ENCODE data around the gene MCF2L.

MCF2L gene

DNA sequence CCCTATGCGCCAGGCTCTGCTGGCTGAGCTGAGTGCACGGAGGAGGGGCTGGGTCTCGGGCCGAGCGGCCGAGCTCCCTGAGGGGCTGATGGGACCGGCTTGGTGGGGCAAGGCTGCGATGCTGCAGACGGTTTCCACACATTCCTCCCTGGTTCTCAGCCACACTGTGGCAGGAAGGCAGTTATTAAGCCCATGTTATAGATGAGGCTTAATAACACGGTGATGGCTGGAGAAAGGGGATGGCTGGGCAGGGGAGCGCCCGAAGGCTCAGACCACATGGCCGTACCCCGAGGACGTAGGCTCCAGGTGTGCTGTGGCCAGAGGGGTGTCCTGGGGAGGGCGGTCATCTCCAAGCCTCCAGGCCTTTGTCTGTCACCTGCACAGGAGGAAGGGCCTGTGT is 58.6 kb downstream of the MCF2L start:
- Histone ChIP-seq H3K4me2 (ENCODE audit: low read depth, low read length, poor library complexity, severe bottlenecking) (no peak overlapping the region), H3K4me3 (ENCODE audit: insufficient read depth, low read length, poor library complexity, severe bottlenecking) (no peak overlapping the region), H3K9me3 (ENCODE audit: insufficient read depth, low read length) (no peaks in the 10 kb centered on the region), H3K9ac (ENCODE audit: low read length) (no peak overlapping the region), H3K27ac (ENCODE audit: low read depth, low read length) (no peak overlapping the region), H2AFZ (ENCODE audit: low read depth, low read length, severe bottlenecking) (no peak overlapping the region), H3K9me2 (replicated peaks; ENCODE audit: insufficient read depth, low read length) (no peaks in the 10 kb centered on the region), H3K79me2 (ENCODE audit: insufficient read depth, low read length) (no peaks in the 10 kb centered on the region), H3K27me3 (ENCODE audit: low read length) (no peaks in the 10 kb centered on the region), H4K20me1 (ENCODE audit: low read depth, low read length) (no peaks in the 10 kb centered on the region), H3F3A (ENCODE audit: insufficient read depth) (no peaks in the 10 kb centered on the region), H3K36me3 (ENCODE audit: low read length) (no peaks in the 10 kb centered on the region)
- TF ChIP-seq, protein P1, sequence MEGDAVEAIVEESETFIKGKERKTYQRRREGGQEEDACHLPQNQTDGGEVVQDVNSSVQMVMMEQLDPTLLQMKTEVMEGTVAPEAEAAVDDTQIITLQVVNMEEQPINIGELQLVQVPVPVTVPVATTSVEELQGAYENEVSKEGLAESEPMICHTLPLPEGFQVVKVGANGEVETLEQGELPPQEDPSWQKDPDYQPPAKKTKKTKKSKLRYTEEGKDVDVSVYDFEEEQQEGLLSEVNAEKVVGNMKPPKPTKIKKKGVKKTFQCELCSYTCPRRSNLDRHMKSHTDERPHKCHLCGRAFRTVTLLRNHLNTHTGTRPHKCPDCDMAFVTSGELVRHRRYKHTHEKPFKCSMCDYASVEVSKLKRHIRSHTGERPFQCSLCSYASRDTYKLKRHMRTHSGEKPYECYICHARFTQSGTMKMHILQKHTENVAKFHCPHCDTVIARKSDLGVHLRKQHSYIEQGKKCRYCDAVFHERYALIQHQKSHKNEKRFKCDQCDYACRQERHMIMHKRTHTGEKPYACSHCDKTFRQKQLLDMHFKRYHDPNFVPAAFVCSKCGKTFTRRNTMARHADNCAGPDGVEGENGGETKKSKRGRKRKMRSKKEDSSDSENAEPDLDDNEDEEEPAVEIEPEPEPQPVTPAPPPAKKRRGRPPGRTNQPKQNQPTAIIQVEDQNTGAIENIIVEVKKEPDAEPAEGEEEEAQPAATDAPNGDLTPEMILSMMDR (IDR thresholded peaks at IDR 0.05; ENCODE audit: insufficient read depth, low read length, poor library complexity, severe bottlenecking): no peak
- no peak for TF ChIP-seq EZH2phosphoT487 (conservative IDR thresholded peaks at IDR 0.05; ENCODE audit: low read length)

DNA sequence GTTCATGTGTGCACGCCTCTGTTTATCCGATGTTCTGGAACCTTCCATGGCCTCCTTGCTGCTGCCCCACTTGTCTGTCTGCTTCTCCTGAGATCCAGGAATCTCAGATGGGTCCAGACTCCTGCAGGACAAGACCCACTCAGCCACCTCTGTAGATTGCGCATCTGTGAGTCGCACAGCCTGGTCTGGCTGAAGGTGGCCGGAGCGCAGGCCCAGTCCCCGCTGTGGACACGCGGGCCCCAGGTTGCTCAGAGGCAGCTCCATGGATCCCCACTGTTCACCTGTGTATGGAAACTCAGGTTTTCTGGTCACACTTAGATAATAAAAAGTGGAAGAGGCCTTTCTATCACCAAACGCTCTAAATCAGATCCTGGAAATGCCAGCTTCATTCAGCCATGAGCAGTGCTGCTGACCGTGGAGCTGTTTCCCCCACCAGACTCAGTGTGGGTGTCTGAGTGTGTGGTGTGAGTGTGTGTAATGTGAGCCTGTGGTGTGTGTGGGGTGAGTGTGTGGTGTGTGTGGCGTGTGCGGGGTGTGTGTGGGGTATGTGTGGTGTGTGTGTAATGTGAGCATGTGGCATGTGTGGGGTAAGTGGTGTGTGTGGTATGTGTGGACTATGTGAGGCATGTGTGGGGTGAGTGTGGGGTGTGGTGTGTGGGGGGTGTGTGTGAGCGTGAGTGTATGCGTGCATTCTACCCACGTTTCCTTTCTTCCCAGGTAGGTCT is 59.5 kb downstream of the MCF2L start:
- Histone ChIP-seq H3K79me2 (ENCODE audit: insufficient read depth, low read length) (no peaks in the 10 kb centered on the region), H3F3A (ENCODE audit: insufficient read depth) (no peaks in the 10 kb centered on the region), H3K9me3 (ENCODE audit: insufficient read depth, low read length) (no peaks in the 10 kb centered on the region), H3K4me3 (ENCODE audit: insufficient read depth, low read length, poor library complexity, severe bottlenecking) (no peak overlapping the region), H2AFZ (ENCODE audit: low read depth, low read length, severe bottlenecking) (no peak overlapping the region), H3K36me3 (ENCODE audit: low read length) (no peaks in the 10 kb centered on the region), H3K9ac (ENCODE audit: low read length) (no peak overlapping the region), H3K27ac (ENCODE audit: low read depth, low read length) (no peak overlapping the region), H3K9me2 (replicated peaks; ENCODE audit: insufficient read depth, low read length) (no peaks in the 10 kb centered on the region), H3K4me2 (ENCODE audit: low read depth, low read length, poor library complexity, severe bottlenecking) (no peak overlapping the region), H3K27me3 (ENCODE audit: low read length) (no peaks in the 10 kb centered on the region), H4K20me1 (ENCODE audit: low read depth, low read length) (no peaks in the 10 kb centered on the region)
- TF ChIP-seq EZH2phosphoT487 (conservative IDR thresholded peaks at IDR 0.05; ENCODE audit: low read length): no peak
- TF ChIP-seq, protein P1 (IDR thresholded peaks at IDR 0.05; ENCODE audit: insufficient read depth, low read length, poor library complexity, severe bottlenecking): no peak

DNA sequence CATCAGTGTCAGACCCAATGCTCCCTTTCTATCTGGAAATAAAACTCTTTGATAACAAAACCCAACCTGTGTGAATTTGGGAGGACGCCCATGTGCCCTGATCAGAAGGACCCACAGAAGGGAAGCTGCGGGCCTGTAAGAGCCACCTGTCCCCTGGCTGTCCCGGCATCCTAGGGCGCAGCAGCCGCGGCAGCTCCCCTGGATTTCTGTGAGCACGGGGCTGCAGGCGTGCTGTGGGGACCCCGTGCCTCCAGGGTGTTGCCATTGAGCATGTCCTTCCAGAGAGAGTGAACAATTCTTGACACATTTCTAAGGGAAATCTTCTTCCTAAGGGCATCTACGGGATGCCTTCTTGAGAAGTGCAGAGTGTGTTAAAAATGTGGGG is 60.0 kb downstream of the MCF2L start:
- Histone ChIP-seq H3K4me3 (ENCODE audit: insufficient read depth, low read length, poor library complexity, severe bottlenecking) (no peak overlapping the region), H3K4me2 (ENCODE audit: low read depth, low read length, poor library complexity, severe bottlenecking) (no peak overlapping the region), H3K36me3 (ENCODE audit: low read length) (no peaks in the 10 kb centered on the region), H3K27ac (ENCODE audit: low read depth, low read length) (no peak overlapping the region), H2AFZ (ENCODE audit: low read depth, low read length, severe bottlenecking) (no peak overlapping the region), H4K20me1 (ENCODE audit: low read depth, low read length) (no peaks in the 10 kb centered on the region), H3F3A (ENCODE audit: insufficient read depth) (no peaks in the 10 kb centered on the region), H3K9me3 (ENCODE audit: insufficient read depth, low read length) (no peaks in the 10 kb centered on the region), H3K27me3 (ENCODE audit: low read length) (no peaks in the 10 kb centered on the region), H3K9ac (ENCODE audit: low read length) (no peak overlapping the region), H3K79me2 (ENCODE audit: insufficient read depth, low read length) (no peaks in the 10 kb centered on the region), H3K9me2 (replicated peaks; ENCODE audit: insufficient read depth, low read length) (no peaks in the 10 kb centered on the region)
- TF ChIP-seq, protein P1 (IDR thresholded peaks at IDR 0.05; ENCODE audit: insufficient read depth, low read length, poor library complexity, severe bottlenecking): no peak
- TF ChIP-seq EZH2phosphoT487 (conservative IDR thresholded peaks at IDR 0.05; ENCODE audit: low read length): no peak
